Islet precursor cell (in vitro differentiated cells): ENCODE data around the gene MEMO1.
"Not testable (repeated sequence)": the region's sequence is repeated elsewhere in the genome, so short reads cannot be mapped to it uniquely, and the experiment has no call there.

Experiments used
- DNase-seq: peaks from one replicate; pipeline ENCODE4 v3.0.0-alpha.2; 2018

The MEMO1 gene

DNA sequence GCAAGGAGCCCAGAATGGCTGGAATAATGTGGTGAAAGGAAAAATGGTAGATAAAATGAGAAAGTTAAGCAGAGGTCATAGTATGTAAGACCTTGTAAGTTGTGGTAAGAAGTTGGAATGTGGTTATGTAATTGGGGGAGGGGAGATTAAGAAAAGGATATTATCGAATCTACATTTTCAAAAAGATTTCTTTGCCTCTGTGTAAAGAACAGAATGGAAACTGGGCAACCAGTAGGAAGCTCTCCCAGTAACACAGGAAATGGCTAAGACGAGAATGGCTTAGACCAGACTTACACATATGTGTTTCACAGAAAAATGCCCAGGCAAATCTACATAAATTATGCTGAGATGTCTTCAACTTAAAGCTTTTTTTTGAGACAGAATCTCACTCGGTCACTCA is 13.2 kb downstream of the MEMO1 start:
- no peak for DNase-seq

DNA sequence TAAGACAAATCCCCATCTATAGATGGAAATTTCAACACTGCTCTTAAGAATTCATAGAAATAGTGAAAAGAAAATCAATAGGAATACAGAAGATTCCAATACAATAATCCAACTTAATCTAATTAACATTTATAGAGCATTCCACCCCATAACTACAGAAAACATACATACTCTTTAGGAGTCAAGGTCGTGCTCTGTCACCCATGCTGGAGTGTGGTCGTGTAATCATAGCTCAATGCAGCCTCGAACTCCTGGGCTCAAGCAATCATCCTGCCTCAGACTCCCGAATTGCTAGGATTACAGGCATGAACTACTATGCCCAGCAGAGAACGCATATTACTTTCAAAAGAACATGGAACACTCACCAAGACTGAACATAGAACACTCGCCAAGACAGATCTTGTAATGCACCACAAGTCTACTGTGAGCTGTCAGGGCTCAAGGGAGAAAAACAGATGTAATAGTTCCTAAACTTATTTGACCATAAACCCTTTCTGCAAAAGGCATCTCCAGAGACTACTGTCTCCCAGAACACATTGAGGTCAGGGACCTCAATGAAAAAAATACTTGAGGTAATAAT is 14.1 kb downstream of the MEMO1 start:
- no peak for DNase-seq

DNA sequence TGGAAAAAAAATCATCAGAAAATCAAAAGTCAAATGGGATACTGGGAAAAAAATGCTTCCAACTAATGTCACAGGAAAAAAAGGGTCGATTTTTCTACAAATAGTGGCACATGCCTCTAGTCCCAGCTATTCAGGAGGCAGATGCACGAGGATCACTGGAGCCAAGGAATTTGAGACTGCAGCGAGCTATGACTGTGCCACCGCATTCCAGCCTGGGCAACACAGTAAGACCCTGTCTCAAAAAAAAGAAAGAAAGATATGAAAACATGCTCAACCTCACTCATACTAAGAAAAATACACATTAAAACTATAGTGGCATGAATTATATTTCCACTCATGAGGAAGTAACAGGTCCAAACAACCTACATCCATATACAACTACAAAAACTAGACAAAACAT is 17.9 kb downstream of the MEMO1 start:
- DNase-seq: no peak

DNA sequence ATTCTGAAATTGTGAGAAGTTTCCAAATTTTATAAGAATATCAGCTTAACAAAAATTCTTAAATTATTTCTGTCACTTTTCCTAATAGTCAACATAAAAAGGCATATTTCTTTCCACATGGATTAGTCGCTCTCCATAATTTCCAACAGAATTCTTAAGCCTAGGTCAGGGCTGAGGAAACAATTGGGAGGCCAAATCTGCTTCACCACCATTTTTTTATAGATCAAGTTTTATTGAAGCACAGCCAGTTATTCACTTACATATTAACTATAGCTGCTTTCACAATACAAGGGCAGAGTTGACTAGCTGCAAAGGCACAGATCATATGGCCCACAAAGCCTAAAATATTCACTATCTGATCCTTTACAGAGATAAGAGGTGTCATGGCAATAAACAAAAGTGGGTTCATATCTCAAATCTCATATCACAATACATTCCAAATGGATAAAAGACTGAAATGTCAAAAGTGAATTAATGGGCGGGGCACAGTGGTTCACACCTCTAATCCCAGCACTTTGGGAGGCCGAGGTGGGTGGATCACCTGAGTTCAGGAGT is 18.7 kb downstream of the MEMO1 start:
- no peak for DNase-seq

DNA sequence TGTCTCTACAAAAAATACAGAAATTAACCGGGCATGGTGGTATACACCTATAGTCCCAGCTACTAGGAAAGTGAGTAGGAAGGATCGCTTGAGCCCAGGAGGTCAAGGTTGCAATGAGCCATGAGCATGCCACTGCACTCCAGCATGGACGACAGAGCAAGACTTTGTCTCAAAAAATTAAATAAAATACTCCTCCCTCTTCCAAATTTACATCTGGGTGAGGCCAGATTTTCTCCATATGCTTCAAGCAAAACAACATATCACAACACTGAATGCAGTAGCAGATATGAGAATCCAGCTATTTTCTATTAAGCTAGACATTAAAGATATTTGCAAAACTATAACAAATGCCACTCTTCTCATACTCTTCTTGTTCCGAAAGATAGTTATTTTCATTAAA is 20.9 kb downstream of the MEMO1 start:
- DNase-seq: no peak

DNA sequence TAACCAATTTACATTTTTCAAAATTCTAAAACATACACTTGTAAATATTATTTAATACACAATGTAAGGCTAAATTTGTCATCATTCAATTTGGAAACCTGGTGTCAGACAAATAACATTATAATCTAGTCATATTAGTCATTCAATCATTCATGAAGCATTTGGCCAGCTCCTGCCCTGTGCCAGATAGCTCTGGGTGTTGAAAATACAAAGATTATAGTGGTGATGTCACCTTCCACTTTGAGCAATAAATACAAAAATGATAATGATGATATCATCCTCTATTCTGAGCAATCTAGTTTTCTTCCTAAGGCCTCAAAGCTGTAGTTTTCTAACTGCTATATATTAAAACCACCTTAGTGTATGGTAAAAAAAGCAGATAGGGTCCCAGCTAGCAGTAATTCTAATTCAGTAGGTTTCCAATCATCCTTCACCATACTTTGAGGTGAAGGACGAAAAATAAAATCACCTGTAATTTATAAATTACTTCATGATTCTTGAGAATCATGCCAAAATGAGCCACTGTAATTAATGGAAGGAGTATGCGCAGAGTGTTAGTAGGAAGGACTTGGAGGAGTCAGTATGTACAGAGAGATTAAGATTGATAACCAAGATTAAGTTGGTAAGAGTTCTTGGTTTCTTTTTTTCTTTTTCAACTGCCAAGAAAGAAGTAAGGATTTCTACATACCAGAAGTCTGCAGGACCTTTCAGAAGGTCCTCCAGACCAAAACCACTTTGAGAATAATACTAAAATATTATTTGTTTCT is 23.2 kb downstream of the MEMO1 start:
- DNase-seq: no peak

DNA sequence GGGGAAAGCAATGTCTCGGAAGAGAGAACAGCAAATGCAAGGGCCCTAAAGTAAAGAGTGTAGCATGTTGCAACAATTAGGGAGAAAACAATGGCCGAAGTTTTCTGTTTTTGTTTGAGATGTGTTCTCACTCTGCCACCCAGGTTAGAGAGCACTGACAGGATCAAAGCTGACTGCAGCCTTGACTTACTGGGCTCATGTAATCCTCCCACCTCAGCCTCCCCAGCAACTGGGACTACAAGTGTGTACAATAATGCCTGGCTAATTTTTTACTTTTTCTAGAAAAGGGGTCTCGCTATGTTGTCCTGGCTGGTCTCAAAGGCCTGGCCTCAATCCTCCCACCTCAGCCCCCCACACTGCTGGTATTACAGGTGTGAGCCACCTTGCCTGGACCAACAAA is 23.9 kb downstream of the MEMO1 start:
- DNase-seq: no peak

DNA sequence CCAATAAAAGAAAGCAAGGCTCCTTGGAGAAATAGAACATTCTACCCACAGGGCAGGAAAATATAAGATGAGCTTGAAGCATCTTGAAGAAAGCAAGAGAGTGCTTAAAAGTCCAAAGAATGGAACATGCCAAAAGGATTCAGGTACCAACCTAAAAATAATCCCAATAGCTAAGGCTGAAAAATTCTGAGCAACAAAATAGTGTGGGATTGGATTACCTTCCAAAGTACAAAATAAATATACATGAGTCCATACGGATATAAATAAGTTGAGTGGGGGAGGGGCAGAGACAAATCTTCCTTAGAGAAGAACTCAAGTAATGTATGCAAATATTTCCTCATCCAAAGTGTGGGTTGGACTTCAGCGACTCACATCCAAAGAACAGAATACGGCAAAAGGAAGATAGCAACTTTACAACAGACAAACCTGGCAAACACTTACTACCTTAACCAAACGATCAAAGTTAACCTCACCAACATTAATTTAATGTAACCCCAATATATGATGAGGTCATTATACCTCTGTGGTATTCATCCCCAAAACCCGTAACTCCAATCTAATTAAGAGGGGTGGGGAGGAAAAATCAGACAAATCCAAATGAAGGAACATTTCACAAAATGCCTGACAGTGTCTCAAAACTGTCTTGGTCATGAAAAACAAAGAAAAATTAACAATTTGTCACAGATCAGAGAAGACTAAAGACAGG is 26.9 kb downstream of the MEMO1 start:
- DNase-seq: no peak

DNA sequence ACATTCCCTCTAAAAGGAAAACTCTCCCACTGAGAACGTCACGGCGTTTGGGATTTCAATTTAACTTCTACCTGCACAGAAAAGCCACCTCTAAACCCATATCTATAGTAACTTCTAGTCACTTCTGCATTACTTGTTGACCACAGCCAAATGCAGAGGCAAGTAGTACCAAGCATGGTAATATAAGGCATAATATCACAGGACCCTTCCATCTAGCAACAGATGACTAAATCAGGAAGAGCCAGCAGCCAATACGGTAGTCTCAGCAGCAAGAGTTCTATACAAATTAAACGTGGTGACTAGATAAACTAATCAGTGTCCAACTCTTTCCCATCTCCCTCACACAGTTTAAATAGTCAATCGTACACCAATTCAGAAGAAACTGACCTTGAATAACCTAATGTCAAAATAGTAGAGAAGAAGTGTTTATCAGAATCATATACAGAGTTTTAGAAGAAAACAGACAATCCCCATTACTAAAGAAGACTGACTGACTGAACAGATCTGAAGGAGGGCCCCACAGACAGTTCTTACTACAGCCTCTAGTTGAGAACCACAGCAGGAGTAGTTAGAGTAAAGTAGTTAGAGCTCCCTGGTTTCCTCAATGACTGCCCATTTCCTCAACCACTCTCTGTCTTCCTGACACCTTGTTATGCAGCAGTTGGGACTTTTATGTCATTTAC is 30.0 kb downstream of the MEMO1 start:
- no peak for DNase-seq

DNA sequence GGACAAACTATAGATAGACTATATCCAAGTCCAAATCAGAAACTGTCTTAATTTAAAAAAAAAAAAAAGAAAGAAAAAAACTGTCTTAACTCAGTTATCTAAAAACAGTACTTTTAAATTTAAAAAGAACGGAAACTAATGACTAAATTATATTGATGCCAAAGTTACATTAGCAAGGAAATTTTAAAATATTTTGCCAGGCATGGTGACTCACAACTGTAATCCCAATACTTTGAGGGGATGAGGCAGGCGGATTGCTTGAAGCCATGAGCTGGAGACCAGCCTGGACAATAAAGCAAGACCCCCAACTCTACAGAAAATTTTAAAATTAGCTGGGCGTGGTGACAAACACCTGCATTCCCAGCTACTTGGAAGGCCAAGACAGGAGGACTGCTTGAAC is 30.9 kb downstream of the MEMO1 start:
- no peak for DNase-seq

DNA sequence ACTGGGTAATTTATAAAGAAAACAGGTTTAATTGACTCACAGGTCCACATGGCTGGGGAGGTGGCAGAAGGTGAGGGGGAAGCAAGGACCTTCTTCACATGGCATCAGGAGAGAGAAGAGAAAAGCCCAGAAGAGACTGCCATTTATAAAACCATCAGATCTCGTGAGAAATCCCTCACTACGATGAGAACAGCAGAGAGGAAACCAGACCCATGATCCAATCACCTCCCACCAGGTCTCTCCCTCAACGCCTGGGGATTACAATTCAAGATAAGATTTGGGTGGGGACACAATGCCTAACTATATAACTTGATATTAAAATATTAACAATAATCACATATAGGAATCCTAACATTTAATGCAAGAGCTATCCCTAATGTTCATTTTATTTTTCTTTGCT is 31.8 kb downstream of the MEMO1 start:
- DNase-seq: no peak

DNA sequence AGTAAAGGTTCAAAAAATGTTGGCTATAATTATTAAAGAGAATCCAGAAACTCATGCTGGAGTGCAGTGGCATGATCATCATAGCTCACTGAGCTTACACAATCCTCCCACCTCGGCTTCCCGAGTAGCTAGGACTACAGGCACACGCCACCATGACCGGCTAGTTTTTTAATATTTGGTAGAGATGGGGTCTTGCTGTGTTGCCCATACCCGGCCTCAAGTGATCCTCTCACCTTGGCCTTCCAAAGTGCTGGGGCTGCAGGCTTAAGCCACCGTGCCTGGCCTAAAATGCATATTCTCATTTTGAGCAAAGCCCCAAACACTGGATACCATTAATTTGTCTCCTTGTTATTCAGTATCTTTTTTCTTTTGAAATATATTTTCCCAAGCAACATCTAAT is 32.4 kb downstream of the MEMO1 start:
- no peak for DNase-seq

DNA sequence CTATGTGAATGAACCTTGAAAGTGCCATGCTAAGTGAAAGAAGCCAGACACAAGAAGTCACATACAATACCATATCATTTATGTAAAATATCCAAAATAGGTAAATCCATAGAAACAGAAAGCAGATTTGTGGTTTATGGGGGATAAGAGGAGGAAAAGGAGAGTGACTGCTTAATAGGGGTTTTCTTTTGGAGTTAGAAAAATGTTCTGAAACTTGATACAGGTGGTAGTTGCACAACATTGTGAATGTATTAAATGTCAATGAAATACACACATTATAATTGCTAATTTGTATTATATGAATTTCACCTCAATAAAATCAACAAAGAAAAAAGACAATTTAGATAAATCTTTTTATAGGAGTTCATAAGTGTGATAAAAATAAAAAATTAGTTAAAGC is 37.1 kb downstream of the MEMO1 start:
- DNase-seq: no peak

DNA sequence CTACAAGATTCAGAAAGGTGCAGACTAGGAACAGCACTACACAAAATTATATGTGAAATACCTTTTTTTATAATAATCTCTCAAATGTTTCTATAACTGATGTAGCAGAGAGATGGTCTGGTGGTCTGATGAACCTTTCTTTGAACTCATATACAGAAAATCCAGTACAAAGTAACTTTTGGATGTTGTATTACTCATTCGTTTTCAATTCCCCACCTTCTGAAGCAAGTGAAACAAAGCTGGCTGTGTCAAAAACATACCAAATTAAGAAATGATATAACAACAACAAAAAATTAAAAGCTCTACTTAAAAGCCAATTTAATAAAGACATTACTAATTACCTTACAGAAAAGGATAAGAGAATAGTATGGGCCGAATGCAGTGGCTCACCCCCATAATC is 38.7 kb downstream of the MEMO1 start:
- DNase-seq: no peak

DNA sequence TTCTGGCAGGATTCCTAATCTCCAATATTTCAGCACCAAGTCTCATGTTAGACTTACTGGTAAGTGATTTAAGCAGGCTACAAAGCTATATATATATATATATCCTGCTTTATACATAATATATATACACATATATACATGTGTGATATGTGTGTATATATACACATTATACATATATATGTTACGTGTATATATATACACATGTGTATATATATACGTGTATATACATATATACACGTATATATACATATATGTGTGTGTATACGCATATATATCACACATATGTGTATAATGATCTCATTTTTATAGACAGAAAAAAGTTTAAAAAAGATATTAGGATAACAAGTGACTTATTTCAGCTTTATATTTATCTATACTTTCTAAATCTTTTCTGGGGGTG is 41.6 kb downstream of the MEMO1 start:
- DNase-seq: no peak

DNA sequence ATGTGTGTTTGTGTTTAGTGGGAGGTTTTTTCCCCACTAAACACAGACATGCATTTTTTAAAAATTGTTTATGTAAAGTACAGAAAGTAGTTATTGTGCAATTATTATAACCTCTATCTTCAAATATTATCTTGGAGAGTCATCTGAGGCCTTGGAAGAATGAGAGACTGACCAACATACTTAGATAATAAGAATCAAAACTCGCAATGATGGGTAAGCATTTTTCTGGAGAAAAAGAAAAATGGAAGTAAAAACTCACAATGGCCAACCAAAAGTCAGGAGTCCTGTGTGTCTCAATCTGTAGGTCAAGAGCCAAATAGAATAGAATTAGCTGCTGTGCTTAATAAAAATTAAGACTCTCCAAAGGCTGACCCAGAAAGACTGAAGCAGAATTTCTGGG is 43.0 kb downstream of the MEMO1 start:
- DNase-seq: no peak

DNA sequence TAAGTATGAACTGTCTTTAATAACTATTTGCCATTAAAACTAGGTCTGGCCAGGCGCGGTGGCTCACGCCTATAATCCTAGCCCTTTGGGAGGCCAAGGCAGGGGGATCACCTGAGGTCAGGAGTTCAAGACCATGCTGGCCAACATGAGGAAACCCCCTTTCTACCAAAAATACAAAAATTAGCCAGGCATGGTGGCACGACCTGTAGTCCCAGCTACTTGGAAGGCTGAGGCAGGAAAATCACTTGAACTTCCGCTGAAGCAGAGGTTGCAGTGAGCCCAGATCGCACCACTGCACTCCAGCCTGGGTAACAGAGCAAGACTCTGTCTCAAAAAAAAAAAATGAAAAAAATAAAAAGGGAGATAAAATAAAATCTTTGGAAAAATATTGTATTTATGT is 44.4 kb downstream of the MEMO1 start:
- DNase-seq: not testable (repeated sequence)

DNA sequence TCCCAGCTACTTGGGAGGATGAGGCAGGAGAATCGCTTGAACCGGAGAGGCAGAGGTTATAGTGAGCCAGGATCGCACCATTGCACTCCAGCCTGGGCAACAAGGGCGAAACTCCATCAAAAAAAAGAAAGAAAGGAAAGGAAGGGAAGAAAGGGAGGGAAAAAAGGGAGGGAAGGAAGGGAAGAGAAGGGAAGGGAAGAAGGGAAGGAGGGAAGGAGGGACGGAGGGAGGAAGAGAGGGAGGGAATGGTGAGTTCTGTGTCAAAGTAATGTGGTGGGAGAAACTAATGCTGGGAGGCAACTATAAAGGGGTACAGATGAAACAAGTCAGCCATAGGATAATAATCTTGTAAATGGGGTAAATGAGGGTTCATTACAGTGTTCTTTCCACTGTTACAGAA is 45.7 kb downstream of the MEMO1 start:
- no peak for DNase-seq

DNA sequence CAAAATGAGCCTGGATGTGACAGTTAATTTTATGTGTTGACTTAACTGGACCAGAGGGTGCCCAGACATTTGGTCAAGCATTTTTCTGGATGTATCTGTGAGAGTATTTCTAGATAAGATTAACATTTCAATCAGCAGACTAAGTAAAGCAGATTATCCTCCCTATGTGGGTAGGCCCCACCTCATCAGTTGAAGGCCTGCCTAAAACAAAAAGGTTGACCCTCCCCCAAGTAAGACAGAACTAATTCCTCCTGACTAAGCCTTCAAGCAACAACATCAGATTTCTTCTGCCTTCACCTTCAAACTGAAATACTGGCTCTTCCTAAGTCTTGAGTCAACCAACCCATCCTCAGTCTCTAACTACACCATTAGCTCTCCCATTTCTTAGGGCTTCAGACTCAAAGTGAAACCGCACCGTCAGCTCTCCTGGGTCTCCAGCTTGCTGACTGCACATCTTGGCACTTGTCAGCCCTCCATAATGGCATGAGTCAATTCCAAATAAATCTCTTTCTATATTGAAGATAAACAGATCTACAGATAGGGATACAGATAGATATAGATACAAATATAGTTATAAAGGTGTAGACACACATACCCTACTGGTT is 47.9 kb downstream of the MEMO1 start:
- no peak for DNase-seq

DNA sequence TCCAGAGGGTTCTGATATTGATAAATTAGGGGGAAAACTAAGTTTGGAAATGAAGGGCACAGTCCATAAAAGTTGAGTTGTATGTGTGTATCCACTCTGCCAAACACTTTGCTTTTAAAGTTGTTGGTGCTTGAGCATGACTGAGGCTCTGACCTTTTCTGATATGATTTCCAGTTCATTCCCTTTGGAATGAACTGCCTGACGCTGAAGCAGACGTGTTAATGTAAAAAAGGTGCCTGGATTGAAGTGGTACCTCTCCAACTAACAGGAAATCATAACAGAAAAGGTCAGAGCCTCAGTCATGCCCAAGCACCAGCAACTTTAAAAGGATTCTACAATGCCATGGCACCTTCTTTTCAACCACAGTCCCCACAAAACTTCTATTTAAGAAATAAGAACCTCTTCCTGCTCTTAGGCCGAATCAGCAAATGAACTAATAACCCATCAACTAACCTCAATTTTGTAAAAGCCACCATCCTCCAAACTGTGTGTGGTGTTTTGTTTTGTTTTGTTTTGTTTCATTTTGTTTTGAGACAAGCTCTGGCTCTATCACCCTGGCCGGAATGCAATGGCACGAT is 52.6 kb downstream of the MEMO1 start:
- DNase-seq: no peak

DNA sequence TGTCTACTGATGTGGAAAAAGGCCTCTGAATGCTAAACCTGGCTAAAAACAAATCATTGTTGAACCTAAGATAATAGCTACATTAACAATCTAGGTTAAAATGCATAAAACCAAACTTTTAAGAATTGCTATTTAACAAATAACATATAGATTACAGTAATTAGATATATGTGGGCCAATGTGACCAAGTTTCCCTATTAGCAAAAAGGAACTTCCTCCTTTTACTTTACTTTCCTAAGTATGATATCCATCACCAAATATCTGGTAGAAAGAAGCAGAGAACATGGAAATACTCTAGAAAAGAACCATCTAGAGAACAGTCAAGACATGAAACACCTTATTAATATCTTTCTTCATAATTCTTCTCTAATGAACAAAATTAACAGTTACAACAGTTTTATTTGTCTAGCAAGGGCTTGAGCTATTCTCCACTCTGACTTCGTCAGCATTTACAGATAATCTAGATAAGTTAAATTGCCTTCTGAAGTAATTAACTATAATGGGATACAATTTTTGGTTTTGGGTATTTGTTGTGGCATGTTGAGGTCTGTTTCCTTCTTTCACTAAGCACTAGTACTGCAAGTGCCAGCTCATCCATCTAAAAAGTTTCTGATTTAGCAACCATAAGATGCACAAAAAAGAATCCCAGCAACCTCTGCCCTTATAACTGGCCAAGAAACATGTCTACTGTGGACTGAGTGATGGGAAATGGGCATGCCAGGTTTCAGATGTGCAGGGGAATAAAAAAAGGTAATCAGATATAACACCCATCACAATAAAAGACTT is 53.3 kb downstream of the MEMO1 start:
- no peak for DNase-seq

DNA sequence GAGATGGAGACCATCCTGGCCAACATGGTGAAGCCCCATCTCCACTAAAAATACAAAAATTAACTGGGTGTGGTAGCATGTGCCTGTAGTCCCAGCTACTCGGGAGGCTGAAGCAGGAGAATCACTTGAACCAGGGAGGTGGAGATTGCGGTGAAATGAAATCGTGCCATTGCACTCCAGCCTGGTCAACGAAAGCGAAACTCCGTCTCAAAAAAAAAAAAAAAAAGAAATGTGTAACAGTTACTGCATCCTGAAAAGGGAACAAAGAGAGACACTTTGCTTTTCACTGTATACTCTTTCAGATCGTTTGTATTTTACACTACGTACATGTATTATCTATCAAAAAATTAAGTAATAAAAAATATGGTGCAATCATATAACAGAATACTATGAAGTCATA is 53.9 kb downstream of the MEMO1 start:
- DNase-seq: not testable (repeated sequence)
